Activated CD4-positive, alpha-beta memory T cell treated with anti-CD3 and anti-CD28 coated beads, Interleukin-2, amount 10 ng/mL, durations not matched to agents 7 days and 5 days (primary cell): ENCODE results near the gene ARV1. TPM values are rescaled to one million over a fixed set of nuclear protein-coding genes. Genes with fewer than 3 reads are reported as not detected.

Experiments used
- total RNA-seq, 2 experiments: library from RNA; stranded (reverse); gene quantifications; one replicate each; pipeline ENCODE4 v1.2.3, GENCODE V29; 2021

Gene ARV1
- total RNA-seq, 2 experiments from 2014 or later, result 13.2 to 15.3 TPM

Other genes with a start within 250 kb of the ARV1 start
- gene CAPN9, start 231.7 kb upstream of the ARV1 start, total RNA-seq, result not detected
- 1 to 10 TPM; 1.7 TPM for gene C1orf198, start 110.6 kb upstream of the ARV1 start, total RNA-seq
- gene TTC13, start 233 bp upstream of the ARV1 start, total RNA-seq, result 10 to 100 TPM; 42.0 to 46.0 TPM
- 1 to 10 TPM; 6.8 to 6.9 TPM for gene FAM89A, start 61.2 kb downstream of the ARV1 start, total RNA-seq
- gene TRIM67, start 183.0 kb downstream of the ARV1 start, total RNA-seq, result not detected